IMR-90 (cell line): Measurements from ENCODE around the gene CRACDL. TPM values are rescaled to one million over a fixed set of nuclear protein-coding genes. Genes with fewer than 3 reads are reported as not detected.

Experiments
- ATAC-seq: fragments of 200-7000 bp; cut with Tn5 transposase; 2 replicates; pipeline ENCODE4 v1.9.1; 2020; ENCODE audit warnings: low read depth, mild to moderate bottlenecking, moderate library complexity
- BruUV-seq: library from RNA; stranded (reverse); fragments of 400-500 nt; replicated peaks from 2 replicates; lab custom pipeline; 2021; lab: Mats Ljungman, UMichigan
- CTCF ChIA-PET: fragments of 300-600 bp; formaldehyde crosslinking; extraction: SDS; loops from one replicate; lab custom pipeline; 2021; ENCODE audit warnings: antibody characterized with exemption; lab: Yijun Ruan, JAX
- POLR2A ChIA-PET: fragments of 300-600 bp; sonication (Branson Sonifier 250); formaldehyde crosslinking; loops from one replicate; lab custom pipeline; 2022; ENCODE audit warnings: antibody characterized with exemption; ENCODE audit not compliant: unreplicated experiment; lab: Charles Lee
- DNase-seq: peaks from one replicate; pipeline ENCODE4 v3.0.0; 2013
- H2AFZ ChIP-seq: replicated peaks from 2 replicates; pipeline ENCODE3; 2013; ENCODE audit warnings: low read length, mild to moderate bottlenecking; ENCODE audit not compliant: poor library complexity
- H2AK5ac ChIP-seq: 2 replicates; pipeline ENCODE4 v1.6.1; 2013; ENCODE audit warnings: low read depth, low read length, inconsistent platforms
- H2AK9ac ChIP-seq: replicated peaks from 2 replicates; pipeline ENCODE3; 2013; ENCODE audit warnings: mild to moderate bottlenecking, low read depth, low read length, moderate library complexity; ENCODE audit not compliant: poor library complexity
- H2BK120ac ChIP-seq: 2 replicates; pipeline ENCODE4 v1.6.1; 2013; ENCODE audit warnings: low read depth, low read length, inconsistent platforms
- H2BK15ac ChIP-seq: 3 replicates; pipeline ENCODE4 v1.6.1; 2013; ENCODE audit warnings: low read depth, low read length, inconsistent platforms
- H2BK20ac ChIP-seq: 2 replicates; pipeline ENCODE4 v1.6.1; 2013; ENCODE audit warnings: low read depth, mild to moderate bottlenecking, inconsistent platforms, low read length, moderate library complexity
- H2BK5ac ChIP-seq: 2 replicates; pipeline ENCODE4 v1.6.1; 2013; ENCODE audit warnings: mild to moderate bottlenecking, low read depth, low read length, inconsistent platforms; ENCODE audit not compliant: poor library complexity, severe bottlenecking
- H3K14ac ChIP-seq: replicated peaks from 2 replicates; pipeline ENCODE4 v1.6.1; 2013; ENCODE audit warnings: low read depth, low read length, inconsistent platforms
- H3K18ac ChIP-seq: 2 replicates; pipeline ENCODE4 v1.6.1; 2013; ENCODE audit warnings: low read depth, low read length, control low read depth
- H3K23ac ChIP-seq: 2 replicates; pipeline ENCODE4 v1.6.1; 2013; ENCODE audit warnings: low read depth, low read length, inconsistent platforms
- H3K27ac ChIP-seq: 2 replicates; pipeline ENCODE4 v1.5.1; 2013; ENCODE audit warnings: mild to moderate bottlenecking, control low read depth, low read length; ENCODE audit not compliant: insufficient read depth
- H3K27me3 ChIP-seq: 2 replicates; pipeline ENCODE4 v1.6.1; 2013; ENCODE audit warnings: low read length; ENCODE audit not compliant: control insufficient read depth, insufficient read depth
- H3K36me3 ChIP-seq: 2 replicates; pipeline ENCODE4 v1.6.1; 2013; ENCODE audit warnings: low read length, mixed read lengths; ENCODE audit not compliant: control insufficient read depth, insufficient read depth
- H3K4ac ChIP-seq: 2 replicates; pipeline ENCODE4 v1.6.1; 2013; ENCODE audit warnings: low read depth, low read length, inconsistent platforms
- H3K4me1 ChIP-seq: 2 replicates; pipeline ENCODE4 v1.6.1; 2013; ENCODE audit warnings: low read length, mixed read lengths; ENCODE audit not compliant: control insufficient read depth, insufficient read depth
- H3K4me2 ChIP-seq: 2 replicates; pipeline ENCODE4 v1.6.1; 2013; ENCODE audit warnings: low read depth, mild to moderate bottlenecking, control low read depth, low read length, moderate library complexity
- H3K4me3 ChIP-seq: 2 replicates; pipeline ENCODE4 v1.5.1; 2013; ENCODE audit warnings: low read depth, mild to moderate bottlenecking, control low read depth, low read length, moderate library complexity; ENCODE audit not compliant: insufficient read depth
- H3K56ac ChIP-seq: 2 replicates; pipeline ENCODE4 v1.6.1; 2013; ENCODE audit warnings: low read length, inconsistent platforms; ENCODE audit not compliant: insufficient read depth; ENCODE audit errors: extremely low read depth
- H3K79me1 ChIP-seq, 2 experiments: 2 replicates each; pipeline ENCODE4 v1.6.1; 2013; ENCODE audit warnings: low read length in 2 of 2, inconsistent platforms in 1 of 2, low read depth in 1 of 2
- H3K9ac ChIP-seq: 2 replicates; pipeline ENCODE4 v1.6.1; 2013; ENCODE audit warnings: low read depth, low read length, control low read depth
- H3K9me1 ChIP-seq: 2 replicates; pipeline ENCODE4 v1.6.1; 2013; ENCODE audit warnings: low read length, inconsistent platforms; ENCODE audit not compliant: insufficient read depth
- H3K9me3 ChIP-seq: 2 replicates; pipeline ENCODE4 v1.6.1; 2013; ENCODE audit warnings: low read length; ENCODE audit not compliant: control insufficient read depth, insufficient read depth
- H4K20me1 ChIP-seq: 2 replicates; pipeline ENCODE4 v1.6.1; 2013; ENCODE audit warnings: low read length, inconsistent platforms; ENCODE audit not compliant: insufficient read depth
- H4K5ac ChIP-seq: 2 replicates; pipeline ENCODE4 v1.6.1; 2013; ENCODE audit warnings: mild to moderate bottlenecking, low read depth, low read length, control low read depth
- H4K8ac ChIP-seq, 2 experiments: 2 replicates each; pipeline ENCODE4 v1.6.1; 2013; ENCODE audit warnings: low read depth in 2 of 2, low read length in 2 of 2, control low read depth in 1 of 2, inconsistent platforms in 1 of 2
- H4K91ac ChIP-seq: 2 replicates; pipeline ENCODE4 v1.6.1; 2013; ENCODE audit warnings: low read depth, low read length, inconsistent platforms; ENCODE audit not compliant: insufficient read depth
- BHLHE40 ChIP-seq: fragments of 150-350 bp; IDR thresholded peaks from 2 replicates; pipeline ENCODE4 v1.6.1; 2016; ENCODE audit warnings: mild to moderate bottlenecking, low read depth, low read length
- CEBPB ChIP-seq: IDR thresholded peaks from 2 replicates; pipeline ENCODE4 v1.6.1; 2012; ENCODE audit warnings: low read depth, low read length, improper control_type of control experiment
- MXI1 ChIP-seq: IDR thresholded peaks from 2 replicates; pipeline ENCODE4 v1.6.1; 2012; ENCODE audit warnings: low read depth, mild to moderate bottlenecking, low read length, moderate library complexity, borderline replicate concordance
- RAD21 ChIP-seq: IDR thresholded peaks from 2 replicates; pipeline ENCODE4 v1.6.1; 2012; ENCODE audit warnings: low read length, improper control_type of control experiment
- WGBS, 2 experiments: methylation state at CpG; one replicate each; pipeline versions ENCODE4 v1.1.5 to v1.1.7; 2013; ENCODE audit warnings: missing lambda C conversion rate in 2 of 2; ENCODE audit not compliant: insufficient read length in 1 of 2; ENCODE audit errors: extremely low coverage in 2 of 2; 5-methylcytosine and 5-hydroxymethylcytosine counted together
- dilution Hi-C: fragments of 300-500 bp; cut with HindIII; formaldehyde crosslinking; loops from one replicate; pipeline ENCODE4 v1.14.3; 2018; ENCODE audit warnings: low sequenced_read_pairs; ENCODE audit not compliant: unreplicated experiment
- in situ Hi-C: fragments of 300-500 bp; cut with MboI; formaldehyde crosslinking; loops from 3 replicates; pipeline ENCODE4 v1.14.3; 2019; ENCODE audit warnings: low sequenced_read_pairs, inconsistent platforms, mixed read lengths
- intact Hi-C: fragments of 100-400 bp; cut with micrococcal nuclease; formaldehyde crosslinking; loops from 2 replicates; pipeline ENCODE4 v1.10.0; 2022
- polyA plus RNA-seq, 3 experiments: library from polyadenylated mRNA; depleted of rRNA; stranded (reverse); fragments of >200 nt; gene quantifications; 2 replicates each; pipeline ENCODE4 v1.2.3, GENCODE V29; 2012; ENCODE audit warnings: low replicate concordance in 1 of 3
- total RNA-seq: library from RNA; depleted of rRNA; stranded (reverse); fragments of >200 nt; gene quantifications from 2 replicates; pipeline ENCODE4 v1.2.3, GENCODE V29; 2012
- TF ChIP-seq, protein P1 (sequence below): fragments of 150-350 bp; IDR thresholded peaks from 2 replicates; pipeline ENCODE4 v1.6.1; 2017; ENCODE audit warnings: mild to moderate bottlenecking, antibody characterized with exemption, low read length, low read depth
- TF ChIP-seq, protein P2 (sequence below): conservative IDR thresholded peaks from 2 replicates; pipeline ENCODE4 v1.5.1; 2012; ENCODE audit warnings: mild to moderate bottlenecking, low read depth, low read length, improper control_type of control experiment

Gene CRACDL
- total and polyA plus RNA-seq, 2 of the 4 experiments (the other 2 are of a cell fraction) = not detected

DNA sequence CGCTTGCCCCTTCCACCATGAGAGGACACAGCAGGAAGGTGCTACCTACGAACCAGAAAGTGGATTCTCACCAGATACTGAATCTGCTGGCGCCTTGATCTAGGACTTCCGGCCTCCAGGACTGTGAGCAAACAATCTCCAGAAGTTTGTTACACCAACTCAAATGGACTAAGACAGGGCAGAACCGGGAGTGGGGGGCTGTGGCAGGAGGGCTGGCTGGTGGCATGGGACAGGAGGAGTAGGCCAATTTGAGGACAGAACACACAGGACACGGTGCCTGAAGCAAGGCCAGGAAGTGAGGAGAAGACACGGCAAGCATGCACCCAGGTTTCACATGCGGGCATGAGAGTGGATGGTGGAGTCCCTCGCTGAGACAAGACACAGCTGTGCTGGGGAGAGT lies 40.1 kb downstream of the CRACDL start:
- ATAC-seq = no peak
- Histone ChIP-seq H4K5ac (no peak overlapping the region), H3K4ac (no peak overlapping the region), H3K4me3 (no peak overlapping the region), H4K20me1 (no peaks in the 10 kb centered on the region), H2AK5ac (no peak overlapping the region), H3K56ac (no peak overlapping the region), H3K18ac (no peak overlapping the region), H3K4me2 (no peak overlapping the region), H2BK120ac (no peak overlapping the region), H3K4me1 (no peaks in the 10 kb centered on the region), H2AFZ (no peak overlapping the region), H2AK9ac (no peak overlapping the region), H2BK20ac (no peak overlapping the region), H3K9me3 (no peaks in the 10 kb centered on the region), H3K14ac (no peak overlapping the region), H2BK5ac (no peak overlapping the region), H2BK15ac (no peak overlapping the region), H3K23ac (no peak overlapping the region), H3K27me3 (peaks cover 8% of the 10 kb centered on the region), H4K8ac (no peak overlapping the region), H3K27ac (no peak overlapping the region), H3K36me3 (no peaks in the 10 kb centered on the region), H4K91ac (no peak overlapping the region), H3K9ac (no peak overlapping the region), H3K9me1 (no peaks in the 10 kb centered on the region), H3K79me1 (no peaks in the 10 kb centered on the region)
- ChIA-PET CTCF (no interaction called here), POLR2A (no interaction called here)
- in situ Hi-C loops (no loop called here), dilution Hi-C loops (no loop called here), intact Hi-C loops (no loop called here)
- TF ChIP-seq RAD21 (no peak), CEBPB (no peak), MXI1 (no peak), BHLHE40 (no peak)
- TF ChIP-seq, protein P1, sequence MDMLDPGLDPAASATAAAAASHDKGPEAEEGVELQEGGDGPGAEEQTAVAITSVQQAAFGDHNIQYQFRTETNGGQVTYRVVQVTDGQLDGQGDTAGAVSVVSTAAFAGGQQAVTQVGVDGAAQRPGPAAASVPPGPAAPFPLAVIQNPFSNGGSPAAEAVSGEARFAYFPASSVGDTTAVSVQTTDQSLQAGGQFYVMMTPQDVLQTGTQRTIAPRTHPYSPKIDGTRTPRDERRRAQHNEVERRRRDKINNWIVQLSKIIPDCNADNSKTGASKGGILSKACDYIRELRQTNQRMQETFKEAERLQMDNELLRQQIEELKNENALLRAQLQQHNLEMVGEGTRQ = no peak
- TF ChIP-seq, protein P2, sequence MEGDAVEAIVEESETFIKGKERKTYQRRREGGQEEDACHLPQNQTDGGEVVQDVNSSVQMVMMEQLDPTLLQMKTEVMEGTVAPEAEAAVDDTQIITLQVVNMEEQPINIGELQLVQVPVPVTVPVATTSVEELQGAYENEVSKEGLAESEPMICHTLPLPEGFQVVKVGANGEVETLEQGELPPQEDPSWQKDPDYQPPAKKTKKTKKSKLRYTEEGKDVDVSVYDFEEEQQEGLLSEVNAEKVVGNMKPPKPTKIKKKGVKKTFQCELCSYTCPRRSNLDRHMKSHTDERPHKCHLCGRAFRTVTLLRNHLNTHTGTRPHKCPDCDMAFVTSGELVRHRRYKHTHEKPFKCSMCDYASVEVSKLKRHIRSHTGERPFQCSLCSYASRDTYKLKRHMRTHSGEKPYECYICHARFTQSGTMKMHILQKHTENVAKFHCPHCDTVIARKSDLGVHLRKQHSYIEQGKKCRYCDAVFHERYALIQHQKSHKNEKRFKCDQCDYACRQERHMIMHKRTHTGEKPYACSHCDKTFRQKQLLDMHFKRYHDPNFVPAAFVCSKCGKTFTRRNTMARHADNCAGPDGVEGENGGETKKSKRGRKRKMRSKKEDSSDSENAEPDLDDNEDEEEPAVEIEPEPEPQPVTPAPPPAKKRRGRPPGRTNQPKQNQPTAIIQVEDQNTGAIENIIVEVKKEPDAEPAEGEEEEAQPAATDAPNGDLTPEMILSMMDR = no peak
- BruUV-seq = no TSS peak
- DNase-seq = no peak
- 47% methylated on average over 2 of the region's 9 CpGs; no CpG with 5 or more reads in 1 of the 2 experiments for WGBS, 2 experiments
